NCI-H187 (cell line): Measurements from ENCODE around the gene BICDL2.

Experiments used
- DNase-seq, 2 experiments: peaks; one replicate each; lab custom pipeline; 2025; lab: John Stamatoyannopoulos, UW

Gene BICDL2

GRCh38 chr16:3047387-3047720 is 10.6 kb upstream of the BICDL2 start:
- DNase-seq: no peak

GRCh38 chr16:3046641-3047386 is 10.1 kb upstream of the BICDL2 start:
- DNase-seq: no peak

DNA sequence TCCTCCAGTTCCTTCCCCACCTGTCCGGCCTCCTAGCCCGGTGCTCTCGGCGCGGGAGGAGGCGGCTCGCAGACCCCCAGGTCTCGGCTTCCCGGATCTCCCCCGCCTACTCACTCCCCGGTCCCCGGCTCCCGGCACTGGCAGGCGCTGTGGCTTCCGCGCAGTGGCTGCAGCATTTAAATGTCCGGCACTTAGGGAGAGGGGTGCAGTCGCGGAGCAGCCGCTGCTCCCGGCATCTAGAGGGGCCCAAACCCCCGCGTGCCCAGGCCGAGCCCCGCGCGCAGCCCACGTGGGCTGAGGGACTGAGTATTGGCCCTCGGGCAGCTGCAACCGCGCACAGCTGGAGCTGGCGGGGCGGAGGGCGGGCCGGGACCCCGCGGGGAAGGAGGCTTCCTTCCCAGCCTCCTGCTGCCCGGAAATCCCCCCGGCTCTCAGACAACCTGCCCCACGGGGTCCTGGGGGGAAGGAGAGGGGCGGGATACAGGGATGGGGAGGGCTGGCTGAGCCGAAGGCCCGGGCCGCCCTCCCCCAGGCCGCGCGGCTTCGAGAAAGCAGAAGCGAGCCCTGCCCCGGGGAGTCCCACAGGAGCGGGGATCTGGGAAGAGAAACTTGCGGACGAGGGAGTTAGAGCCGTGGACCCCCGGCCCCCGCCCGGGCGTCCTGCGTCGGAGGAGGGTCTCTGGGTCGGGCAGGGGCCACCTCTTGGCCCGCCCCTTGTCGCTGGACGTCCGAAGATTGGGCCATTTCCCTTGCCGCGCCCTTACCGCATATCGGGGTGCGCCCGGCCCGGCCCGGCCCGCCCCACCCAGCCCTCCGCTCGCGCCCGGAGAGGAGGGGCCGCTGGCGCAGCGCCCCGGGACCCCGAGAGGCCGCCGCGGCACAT is 9.3 kb upstream of the BICDL2 start, which contains the start of gene MMP25:
Gene MMP25 (plus strand): TSS at position 804 of the 883 bp plus-strand sequence. CDS start 357 bp downstream, outside the sequence.
- DNase-seq: no peak

DNA sequence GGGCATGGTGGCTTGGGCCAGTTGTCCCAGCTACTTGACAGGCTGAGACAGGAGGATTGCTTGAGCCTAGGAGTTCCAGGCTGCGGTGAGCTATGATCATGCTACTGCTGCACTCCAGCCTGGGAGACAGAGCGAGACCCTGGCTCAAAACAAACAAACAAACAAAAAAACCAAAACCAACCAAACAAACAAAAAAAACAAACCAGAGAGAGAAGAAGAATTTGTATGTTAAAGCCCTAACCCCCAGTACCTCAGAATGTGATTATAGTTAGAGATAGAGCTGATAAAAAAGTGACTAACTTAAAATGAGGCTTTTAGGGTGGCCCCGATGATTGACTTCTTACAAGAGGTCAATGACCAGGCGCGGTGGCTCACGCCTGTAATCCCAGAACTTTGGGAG is 8.0 kb upstream of the BICDL2 start:
- no peak for DNase-seq

- no peak for DNase-seq
These were observed 5.6 kb upstream of the BICDL2 start for GRCh38 chr16:3042376-3042775.

GRCh38 chr16:3038896-3039295 is 2.2 kb upstream of the BICDL2 start:
- DNase-seq: no peak

GRCh38 chr16:3038256-3038655 is 1.5 kb upstream of the BICDL2 start:
- DNase-seq: no peak

- DNase-seq: no peak
These were observed 595 bp downstream of the BICDL2 start for GRCh38 chr16:3035972-3036725.

DNA sequence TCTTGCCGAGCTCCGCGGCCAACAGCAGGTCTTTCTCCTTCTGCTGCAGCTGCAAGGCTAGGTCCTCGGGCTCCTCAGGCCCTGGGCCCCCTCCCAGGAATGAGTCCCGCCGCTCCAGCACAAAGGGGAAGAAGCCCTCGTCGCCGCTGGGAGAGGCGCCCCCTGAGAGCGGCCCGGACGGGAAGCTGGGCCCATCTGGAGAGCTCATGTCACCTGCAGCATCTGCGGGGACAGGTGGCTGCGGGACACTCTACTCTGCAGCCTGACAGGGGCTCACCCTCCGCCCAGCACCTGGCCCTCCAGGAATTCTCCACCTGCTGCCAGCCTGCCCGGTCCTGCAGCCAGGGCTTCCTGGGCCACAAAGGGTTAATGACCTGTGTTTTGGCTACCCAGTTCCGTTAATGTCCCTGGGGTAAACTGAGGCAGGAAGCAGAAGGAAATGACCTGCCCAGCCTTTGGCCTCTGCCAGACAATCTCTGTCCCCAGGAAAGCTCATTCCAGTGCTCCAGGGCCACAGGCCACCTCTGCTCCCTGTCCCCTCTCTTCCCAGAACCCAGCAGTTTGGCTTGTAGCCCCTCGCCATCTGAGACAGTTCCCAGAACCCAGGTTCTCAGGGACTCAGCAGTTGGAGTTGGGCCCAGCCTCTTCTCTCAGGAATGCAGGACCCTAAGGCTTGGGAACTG is 1.3 kb downstream of the BICDL2 start:
- no peak for DNase-seq

DNA sequence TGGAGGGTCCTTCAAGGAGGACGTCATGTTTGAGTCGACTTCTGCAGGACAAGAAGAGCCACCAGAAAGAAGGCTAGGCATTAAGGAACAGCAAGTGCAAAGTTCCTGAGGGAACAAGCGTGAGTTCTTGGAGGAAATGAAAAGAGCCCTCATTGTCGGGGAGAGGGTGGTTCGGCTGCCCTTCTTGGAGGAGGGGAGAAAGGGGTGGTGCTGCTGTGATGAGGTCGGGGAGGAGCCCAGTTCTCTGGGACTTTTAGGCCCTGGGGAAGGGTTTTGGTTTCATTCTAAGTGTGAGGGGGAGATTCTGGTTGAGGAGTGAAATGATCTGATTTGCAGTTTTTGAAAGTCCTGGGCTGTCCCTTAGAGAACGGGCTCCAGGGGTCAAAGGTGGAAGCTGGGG is 4.1 kb downstream of the BICDL2 start:
- no peak for DNase-seq

GRCh38 chr16:3030222-3031212 is 6.2 kb downstream of the BICDL2 start:
- no peak for DNase-seq

DNA sequence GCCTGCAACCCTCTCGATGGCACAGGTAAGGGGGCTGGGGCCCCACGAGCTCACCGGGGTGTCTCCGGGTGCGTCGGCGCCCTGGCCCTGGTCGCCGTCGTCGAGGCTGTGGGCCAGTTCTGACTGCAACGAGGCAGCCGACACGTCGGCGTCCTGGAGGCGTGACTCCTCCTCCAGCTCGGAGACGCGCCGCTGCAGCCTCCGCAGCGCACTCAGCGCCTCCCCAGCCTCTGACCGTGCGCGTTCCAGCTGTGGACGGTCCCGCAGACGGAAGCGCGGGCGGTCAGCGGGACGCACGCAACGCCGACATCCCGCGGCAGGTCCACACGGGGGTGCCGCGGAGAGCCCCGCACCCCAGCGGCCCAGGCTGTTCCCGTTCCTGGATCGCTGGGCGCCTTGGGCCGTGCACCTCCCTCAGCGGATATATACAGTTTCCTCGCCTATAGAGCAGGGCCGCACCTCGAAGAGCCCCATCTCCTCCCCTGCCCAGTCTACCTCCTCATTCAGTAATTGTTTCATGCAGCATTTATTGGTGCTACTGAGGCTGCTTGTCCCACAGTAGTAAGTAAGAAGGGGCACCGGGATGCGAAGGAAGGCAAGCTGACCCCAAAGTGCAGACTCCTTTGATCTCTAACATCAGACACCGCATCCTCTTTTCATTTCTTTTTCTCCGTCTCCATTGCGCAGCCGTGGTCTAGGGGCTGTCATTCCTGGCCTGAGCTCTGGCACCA is 7.1 kb downstream of the BICDL2 start:
- no peak for DNase-seq

GRCh38 chr16:3028716-3029319 is 7.9 kb downstream of the BICDL2 start:
- no peak for DNase-seq

DNA sequence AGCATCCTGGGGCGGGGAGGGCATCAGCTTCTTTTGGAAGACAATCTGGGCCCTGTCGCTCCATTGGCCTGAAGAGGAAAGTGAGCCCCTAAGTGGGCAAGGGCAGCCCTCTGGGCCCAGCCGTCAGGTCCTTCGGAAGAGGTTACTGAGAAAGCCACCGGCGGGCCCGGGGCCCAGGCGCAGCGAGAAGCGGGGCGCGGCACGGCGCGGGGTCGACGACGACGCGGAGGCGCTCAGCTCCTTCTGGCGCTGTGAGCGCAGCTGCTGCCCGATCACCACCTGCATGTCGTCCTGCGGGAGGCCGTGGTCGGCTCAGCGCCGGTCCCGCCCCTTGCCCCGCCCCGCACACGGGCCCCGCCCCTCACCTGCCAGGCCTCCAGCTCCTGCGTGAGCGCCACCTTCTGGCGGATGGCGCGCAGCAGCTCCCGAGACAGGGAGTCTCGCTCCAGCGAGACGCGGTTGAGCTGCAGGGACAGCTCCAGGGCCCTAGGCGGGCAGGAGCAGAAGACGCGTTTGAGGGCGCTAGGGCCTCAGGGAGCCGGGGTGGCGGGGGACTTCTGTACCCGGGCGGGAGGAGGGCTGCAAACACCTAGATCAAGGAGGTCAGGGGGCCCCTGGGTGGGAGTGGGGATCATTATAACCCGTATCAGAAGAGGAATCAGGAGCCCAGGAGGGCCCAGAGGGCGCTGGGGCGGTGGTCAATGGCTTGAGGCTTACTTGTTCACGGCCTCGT is 8.6 kb downstream of the BICDL2 start:
- DNase-seq: peak; percentile 93 to 95

DNA sequence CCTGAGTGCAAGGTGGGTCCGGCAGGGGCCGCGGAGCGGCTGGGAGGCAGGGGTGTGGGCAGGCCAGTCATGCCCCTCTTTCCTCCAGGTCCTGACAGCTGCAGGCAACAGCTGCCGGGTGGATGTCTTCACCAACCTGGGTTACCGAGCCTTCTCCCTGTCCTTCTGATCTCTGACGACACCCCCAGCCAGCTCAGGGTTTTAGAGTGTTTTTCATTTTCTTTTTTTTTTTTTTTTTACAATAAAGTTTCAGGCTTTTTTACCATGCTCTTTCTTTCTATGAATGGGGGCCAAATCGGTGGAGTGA is 9.3 kb downstream of the BICDL2 start:
- DNase-seq: no peak

DNA sequence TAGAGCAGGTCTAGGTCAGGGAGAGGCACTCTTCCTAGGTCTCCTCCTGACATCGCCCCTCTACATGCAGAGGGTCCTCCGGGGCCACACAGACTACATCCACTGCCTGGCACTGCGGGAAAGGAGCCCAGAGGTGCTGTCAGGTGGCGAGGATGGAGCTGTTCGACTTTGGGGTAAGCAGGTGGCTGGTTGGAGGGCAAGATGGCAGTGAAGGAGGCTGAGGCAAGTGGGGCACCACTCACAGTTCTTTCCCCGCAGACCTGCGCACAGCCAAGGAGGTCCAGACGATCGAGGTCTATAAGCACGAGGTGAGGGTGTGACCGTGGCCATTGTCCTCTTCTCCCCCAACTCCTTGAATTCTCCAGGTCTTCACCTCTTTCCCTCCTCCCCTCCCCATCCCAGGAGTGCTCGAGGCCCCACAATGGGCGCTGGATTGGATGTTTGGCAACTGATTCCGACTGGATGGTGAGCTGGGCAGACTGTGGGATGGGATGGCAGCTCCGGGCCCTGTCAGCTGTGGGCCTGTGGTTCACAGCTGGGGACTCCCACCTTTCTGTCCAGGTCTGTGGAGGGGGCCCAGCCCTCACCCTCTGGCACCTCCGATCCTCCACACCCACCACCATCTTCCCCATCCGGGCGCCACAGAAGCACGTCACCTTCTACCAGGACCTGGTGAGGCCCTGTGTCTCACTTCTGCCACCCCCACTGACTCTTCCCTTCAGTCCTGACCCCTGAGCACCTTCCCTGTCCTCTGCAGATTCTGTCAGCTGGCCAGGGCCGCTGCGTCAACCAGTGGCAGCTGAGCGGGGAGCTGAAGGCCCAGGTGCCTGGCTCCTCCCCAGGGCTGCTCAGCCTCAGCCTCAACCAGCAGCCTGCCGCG is 9.9 kb downstream of the BICDL2 start:
- no peak for DNase-seq

DNA sequence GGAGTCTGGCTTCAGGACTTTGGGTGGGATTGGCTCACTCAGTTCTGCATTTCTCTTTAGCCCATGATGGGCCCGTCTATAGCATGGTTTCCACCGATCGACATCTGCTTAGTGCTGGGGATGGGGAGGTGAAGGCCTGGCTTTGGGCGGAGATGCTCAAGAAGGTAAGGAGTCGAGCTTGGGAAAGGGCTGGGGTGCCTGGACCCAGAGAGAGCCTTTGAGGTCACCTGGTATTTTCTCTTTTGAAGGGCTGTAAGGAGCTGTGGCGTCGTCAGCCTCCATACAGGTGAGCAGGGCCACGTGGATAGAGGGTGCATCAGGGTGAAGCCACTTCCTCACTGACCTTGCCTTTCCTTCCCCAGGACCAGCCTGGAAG is 10.8 kb downstream of the BICDL2 start:
- DNase-seq: no peak
